A673 (cell line): ENCODE results near the gene POLA2.

Experiments used
- EZH2 ChIP-seq: fragments of 200-600 bp; sonication (generic); IDR thresholded peaks from 2 replicates; pipeline ENCODE4 v1.6.1; 2017; ENCODE audit warnings: borderline replicate concordance, low read depth, mild to moderate bottlenecking, mixed read lengths, antibody characterized with exemption, low read length; ENCODE audit not compliant: poor library complexity, severe bottlenecking
- TF ChIP-seq, protein P1 (sequence below): fragments of 300-800, 200-600 bp; sonication (generic); conservative IDR thresholded peaks from 2 replicates; pipeline ENCODE4 v1.5.1; 2017; ENCODE audit warnings: low read depth, mild to moderate bottlenecking, antibody characterized with exemption, low read length, moderate library complexity, mixed read lengths

DNA sequence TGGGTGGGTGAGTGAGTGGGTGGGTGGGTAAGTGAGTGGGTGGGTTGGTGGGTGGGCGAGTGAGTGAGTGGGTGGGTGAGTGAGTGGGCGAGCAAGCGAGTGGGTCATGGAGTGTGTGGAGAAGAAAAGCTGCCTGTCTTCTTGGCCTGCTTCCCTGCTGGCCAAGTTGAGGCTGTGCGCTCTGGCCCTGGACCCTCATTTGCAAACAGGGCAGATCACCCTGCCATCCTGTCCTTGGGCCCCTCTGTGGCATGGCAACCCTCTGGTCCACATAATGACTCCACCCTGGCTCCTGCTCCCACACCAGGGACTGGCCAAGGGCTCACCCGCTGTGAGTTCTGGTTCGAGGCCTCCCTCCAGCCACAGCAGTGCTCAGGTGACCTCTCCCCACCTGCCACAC is 44.9 kb upstream of the POLA2 start:
- TF ChIP-seq, protein P1, sequence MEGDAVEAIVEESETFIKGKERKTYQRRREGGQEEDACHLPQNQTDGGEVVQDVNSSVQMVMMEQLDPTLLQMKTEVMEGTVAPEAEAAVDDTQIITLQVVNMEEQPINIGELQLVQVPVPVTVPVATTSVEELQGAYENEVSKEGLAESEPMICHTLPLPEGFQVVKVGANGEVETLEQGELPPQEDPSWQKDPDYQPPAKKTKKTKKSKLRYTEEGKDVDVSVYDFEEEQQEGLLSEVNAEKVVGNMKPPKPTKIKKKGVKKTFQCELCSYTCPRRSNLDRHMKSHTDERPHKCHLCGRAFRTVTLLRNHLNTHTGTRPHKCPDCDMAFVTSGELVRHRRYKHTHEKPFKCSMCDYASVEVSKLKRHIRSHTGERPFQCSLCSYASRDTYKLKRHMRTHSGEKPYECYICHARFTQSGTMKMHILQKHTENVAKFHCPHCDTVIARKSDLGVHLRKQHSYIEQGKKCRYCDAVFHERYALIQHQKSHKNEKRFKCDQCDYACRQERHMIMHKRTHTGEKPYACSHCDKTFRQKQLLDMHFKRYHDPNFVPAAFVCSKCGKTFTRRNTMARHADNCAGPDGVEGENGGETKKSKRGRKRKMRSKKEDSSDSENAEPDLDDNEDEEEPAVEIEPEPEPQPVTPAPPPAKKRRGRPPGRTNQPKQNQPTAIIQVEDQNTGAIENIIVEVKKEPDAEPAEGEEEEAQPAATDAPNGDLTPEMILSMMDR, result no peak
- TF ChIP-seq EZH2, result no peak
